NOMO-1 (cell line): ENCODE results near the gene PYGB.
"Not testable (repeated sequence)": the region's sequence is repeated elsewhere in the genome, so short reads cannot be mapped to it uniquely, and the experiment has no call there.

Experiments used
- DNase-seq, 2 experiments: peaks; one replicate each; lab custom pipeline; 2025; ENCODE audit not compliant: unreplicated experiment in 2 of 2; lab: John Stamatoyannopoulos, UW

The PYGB gene

DNA sequence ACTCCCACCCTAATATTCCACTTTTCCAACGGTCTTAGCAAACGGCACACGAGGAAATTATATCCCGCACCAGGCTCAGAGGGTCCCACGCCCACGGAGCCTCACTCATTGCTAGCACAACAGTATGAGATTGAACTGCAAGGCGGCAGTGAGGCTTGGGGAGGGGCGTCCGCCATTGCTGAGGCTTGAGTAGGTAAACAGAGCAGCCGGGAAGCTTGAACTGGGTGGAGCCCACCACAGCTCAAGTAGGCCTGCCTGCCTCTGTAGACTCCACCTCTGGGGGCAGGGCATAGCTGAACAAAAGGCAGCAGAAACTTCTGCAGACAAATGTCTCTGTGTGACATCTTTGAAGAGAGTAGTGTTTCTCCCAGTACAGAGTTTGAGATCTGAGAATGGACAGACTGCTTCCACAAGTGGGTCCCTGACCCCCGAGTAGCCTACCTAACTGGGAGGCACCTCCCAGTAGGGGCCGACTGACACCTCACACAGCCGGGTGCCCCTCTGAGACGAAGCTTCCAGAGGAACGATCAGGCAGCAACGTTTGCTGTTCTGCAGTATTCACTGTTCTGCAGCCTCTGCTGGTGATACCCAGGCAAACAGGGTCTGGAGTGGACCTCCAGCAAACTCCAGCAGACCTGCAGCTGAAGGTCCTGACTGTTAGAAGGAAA lies 13.0 kb downstream of the PYGB start:
- not testable (repeated sequence) for DNase-seq

DNA sequence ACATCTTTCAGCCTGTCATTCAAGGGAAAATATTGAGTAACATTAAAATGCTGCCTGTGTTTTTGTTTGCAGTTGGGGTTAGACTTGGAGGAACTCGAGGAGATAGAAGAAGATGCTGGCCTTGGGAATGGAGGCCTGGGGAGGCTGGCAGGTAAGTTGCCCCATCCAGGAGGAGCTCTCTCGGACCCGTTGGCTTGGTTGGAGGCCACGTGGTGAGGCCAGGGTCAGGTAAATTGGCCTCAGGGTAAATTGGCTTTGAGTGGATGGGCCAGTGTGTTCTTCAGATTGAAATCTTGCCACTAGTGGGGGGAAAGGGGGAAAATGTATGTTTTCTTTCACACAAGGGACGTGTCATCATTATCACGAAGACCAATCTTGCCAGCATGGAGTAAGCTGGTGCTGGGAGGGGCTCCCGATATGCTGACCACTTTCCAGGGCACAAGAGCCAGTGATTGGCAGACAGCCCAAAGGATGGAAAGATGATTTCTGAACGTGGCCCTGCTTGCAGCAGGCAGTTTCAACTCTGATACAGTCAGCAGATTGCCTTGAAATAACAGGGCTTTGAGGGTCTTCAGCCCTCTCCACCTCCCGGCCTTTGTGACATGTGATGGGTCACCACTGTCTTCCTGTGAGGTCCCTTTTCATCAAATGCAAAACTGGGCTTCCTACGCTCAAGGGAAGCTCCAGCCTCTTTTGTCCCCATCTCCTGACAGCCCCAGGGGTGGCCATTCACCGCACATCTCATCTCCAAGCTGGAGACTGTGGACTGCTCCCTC lies 21.4 kb downstream of the PYGB start:
- DNase-seq, result no peak

- DNase-seq, result no peak
Measured at GRCh38 chr20:25269833-25270170, 21.9 kb downstream of the PYGB start.

- DNase-seq, result no peak
Measured at GRCh38 chr20:25270829-25271251, 23.0 kb downstream of the PYGB start.

DNA sequence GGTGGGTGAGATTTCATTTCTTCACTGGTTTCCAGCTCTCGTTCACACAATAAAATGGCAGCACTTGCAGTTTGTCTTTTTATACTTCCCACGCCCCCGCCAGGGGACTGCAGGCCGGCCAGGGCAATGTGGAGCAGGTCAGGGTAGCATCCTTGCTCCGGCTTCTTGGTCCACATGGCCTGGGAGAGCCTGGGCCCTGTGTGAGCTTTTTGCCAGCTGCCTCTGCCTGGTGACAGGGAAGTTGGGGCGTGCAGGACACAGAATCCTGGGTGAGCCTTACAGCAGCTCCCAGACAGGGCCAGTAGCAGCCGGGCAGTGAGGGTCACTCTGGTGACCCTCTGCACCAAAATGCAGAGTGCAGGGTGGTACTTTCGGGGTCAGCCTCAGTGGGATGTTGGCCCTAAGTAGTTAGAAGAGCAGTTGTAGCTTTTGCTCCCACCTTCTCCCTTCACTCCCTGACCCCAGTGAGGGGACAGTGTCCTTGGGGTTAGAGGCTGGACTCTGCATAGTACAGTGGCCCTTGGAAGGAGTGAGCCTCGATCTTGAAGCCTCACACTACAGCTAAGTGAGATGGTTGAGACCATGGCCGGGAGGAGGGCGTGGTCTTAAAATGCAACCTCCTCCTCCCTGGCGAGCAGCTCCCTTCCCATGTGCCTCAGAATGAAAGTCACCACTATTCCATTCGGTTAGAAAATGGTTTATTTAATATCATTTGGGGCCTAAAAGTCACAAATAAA lies 23.8 kb downstream of the PYGB start:
- DNase-seq, result no peak

- no peak for DNase-seq
Measured at GRCh38 chr20:25272223-25273000, 24.5 kb downstream of the PYGB start.

GRCh38 chr20:25273046-25273445 lies 25.2 kb downstream of the PYGB start:
- DNase-seq, result no peak

- no peak for DNase-seq
Measured at GRCh38 chr20:25273541-25274358, 25.9 kb downstream of the PYGB start.

DNA sequence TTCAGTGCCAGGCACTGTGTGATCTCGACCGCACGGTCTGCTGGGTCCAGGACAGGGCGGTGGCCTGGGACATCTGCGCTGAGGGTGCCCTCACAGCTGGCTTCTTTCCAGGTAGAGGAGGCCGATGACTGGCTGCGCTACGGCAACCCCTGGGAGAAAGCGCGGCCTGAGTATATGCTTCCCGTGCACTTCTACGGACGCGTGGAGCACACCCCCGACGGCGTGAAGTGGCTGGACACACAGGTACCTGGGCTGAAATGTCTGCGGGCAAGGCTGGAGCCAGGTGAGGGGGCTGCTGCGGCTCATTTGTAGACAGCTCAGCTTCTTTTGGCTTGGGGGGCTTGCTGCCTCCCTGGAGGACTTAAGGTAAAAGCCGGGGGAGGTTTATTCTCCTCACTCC lies 26.6 kb downstream of the PYGB start:
- no peak for DNase-seq

DNA sequence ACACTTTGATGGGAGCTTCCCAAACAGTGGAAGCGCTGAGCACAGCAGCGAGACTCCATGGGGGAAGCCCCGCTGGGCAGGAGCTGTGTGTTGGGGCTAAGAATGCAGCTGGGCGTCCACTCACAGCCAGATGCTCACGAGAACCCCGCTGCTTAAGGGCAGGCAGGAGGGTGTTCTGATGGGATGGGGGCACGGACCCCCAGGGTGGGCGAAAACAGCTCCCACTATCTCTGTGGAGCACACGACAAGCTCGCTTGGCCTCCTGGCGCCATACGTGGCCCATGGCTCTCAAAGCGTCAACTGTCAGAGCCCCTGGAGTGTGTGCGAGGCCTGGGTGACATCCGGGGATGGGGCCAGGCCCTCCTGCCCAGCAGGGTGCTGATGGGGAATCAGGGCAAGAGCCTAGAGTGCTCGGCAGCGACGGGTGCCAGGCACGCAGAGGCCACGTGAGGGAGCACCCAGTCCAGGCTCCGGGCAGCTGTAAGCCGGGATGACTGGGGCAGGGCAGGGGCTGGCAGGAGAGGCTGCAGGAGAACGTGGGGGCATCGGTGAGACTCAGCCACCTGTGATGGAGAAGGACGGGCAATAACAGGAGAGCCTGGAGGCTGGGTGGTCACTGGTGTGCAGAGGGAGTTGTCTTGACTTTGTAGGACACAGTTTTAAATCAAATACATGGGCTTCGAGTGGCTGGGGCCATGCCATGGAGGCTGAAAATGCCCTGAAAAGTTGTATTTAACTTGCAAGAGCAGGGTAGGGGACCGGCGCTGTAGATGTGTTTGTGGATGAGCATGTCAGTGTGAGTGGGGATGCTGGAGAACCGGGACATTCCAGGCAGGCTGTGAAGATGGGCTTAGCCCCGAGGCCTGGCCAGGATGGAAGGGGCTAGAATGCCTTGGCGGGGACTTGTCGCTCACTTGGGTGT lies 27.3 kb downstream of the PYGB start:
- DNase-seq, result no peak

GRCh38 chr20:25275813-25276532 lies 28.1 kb downstream of the PYGB start:
- DNase-seq, result no peak

DNA sequence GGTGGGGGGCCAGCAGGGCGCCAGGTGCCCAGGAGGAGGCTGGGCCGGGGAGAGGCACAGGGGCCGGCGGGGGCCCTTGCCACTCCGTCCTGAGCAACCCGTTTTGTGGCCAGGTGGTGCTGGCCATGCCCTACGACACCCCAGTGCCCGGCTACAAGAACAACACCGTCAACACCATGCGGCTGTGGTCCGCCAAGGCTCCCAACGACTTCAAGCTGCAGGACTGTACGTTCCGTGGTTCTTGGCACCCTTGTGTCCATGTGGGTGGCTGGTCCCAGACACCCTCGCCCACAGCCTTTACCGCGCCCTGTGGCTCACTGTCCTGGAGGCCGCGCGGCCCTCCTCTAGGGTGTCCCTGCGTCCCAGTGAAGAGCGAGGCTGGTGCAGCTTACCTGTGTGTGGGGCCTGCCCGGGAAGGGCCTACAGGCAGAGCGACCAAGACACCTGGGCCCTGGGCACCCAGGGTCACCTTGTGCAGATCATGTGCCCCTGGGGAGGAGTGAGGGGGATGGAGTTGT lies 28.7 kb downstream of the PYGB start:
- DNase-seq, result no peak

GRCh38 chr20:25277051-25277801 lies 29.3 kb downstream of the PYGB start:
- DNase-seq, result no peak

GRCh38 chr20:25277941-25278521 lies 30.1 kb downstream of the PYGB start:
- DNase-seq, result no peak

GRCh38 chr20:25278636-25279361 lies 30.9 kb downstream of the PYGB start:
- DNase-seq, result no peak

GRCh38 chr20:25279403-25279802 lies 31.5 kb downstream of the PYGB start:
- no peak for DNase-seq
